Right cardiac atrium (tissue), 5 donors: ENCODE results near the gene RADIL. TPM values are rescaled to one million over a fixed set of nuclear protein-coding genes. Genes with fewer than 3 reads are reported as not detected.

ENCODE experiments used
- microRNA-seq, 2 donors: library from miRNA; unstranded; fragments of <30 nt; microRNA quantifications; one replicate each; pipeline ENCODE4 v1.2.0, GENCODE V29; 2020 to 2021
- polyA plus RNA-seq: library from polyadenylated mRNA; stranded (reverse); fragments of 200-250 nt; gene quantifications from one replicate; pipeline ENCODE4 v1.2.3, GENCODE V29; 2013
- total RNA-seq, 4 donors: library from RNA; stranded (reverse); fragmentation: NEBNext Ultra II Directional; extraction: Animal tissue kit (Norgen Biotek cat#: 25700); gene quantifications; one replicate each; pipeline ENCODE4 v1.2.1, GENCODE V29; 2021
- donor health status: healthy with polysubstance abuse.
- donor health status: DM: no; HTN: yes; CAD: no.
- donor health status: DM: no; HTN: no; CAD: no.
- donor health status: DM: no; HTN: yes; CAD: no; lungs with severe emphysema.
- donor health status: DM: yes; HTN: yes; CAD: no.

The RADIL gene
- total and polyA plus RNA-seq, 5 donors = 4.7 to 12.0 (median 8.6) TPM

Small RNA genes within 50 kb of the gene (microRNA-seq; reads per million reads assigned to microRNA genes)
- 0 reads per million in 2 donors for gene MIR4656

Other genes starting within 250 kb of the RADIL start
- 10 to 100 TPM; 15.4 to 22.4 (median 20.3) TPM for gene FOXK1, start 201.4 kb downstream of the RADIL start, total RNA-seq
- gene FOXK1, start 201.4 kb downstream of the RADIL start, polyA plus RNA-seq = 10.9 TPM
- gene AP5Z1, start 108.1 kb downstream of the RADIL start, total RNA-seq = 10 to 100 TPM; 10.5 to 17.3 (median 15.2) TPM
- gene AP5Z1, start 108.1 kb downstream of the RADIL start, polyA plus RNA-seq = 12.4 TPM
- gene PAPOLB, start 21.7 kb downstream of the RADIL start, total RNA-seq = under 1 TPM; 0.23 to 0.39 (median 0.30) TPM
- gene PAPOLB, start 21.7 kb downstream of the RADIL start, polyA plus RNA-seq = 0.16 TPM
- gene MMD2, start 75.5 kb upstream of the RADIL start, total RNA-seq = not detected
- gene MMD2, start 75.5 kb upstream of the RADIL start, polyA plus RNA-seq = not detected
- gene RBAK, start 162.1 kb upstream of the RADIL start, total RNA-seq = 10 to 100 TPM in 2 of 4 donors, 1 to 10 TPM in 2; 7.9 to 11.6 (median 9.8) TPM
- gene RBAK, start 162.1 kb upstream of the RADIL start, polyA plus RNA-seq = 3.5 TPM